ENCODE data around the gene ARSJ.

The ARSJ gene

GRCh38 chr4:114026447-114026846, 47.0 kb upstream of the ARSJ start:
- H4K20me1 ChIP-seq (ENCODE audit: insufficient read depth, low read length, poor library complexity, severe bottlenecking), result no peaks in the 10 kb centered on the region
- peaks cover 37% of the 10 kb centered on the region for H3K4me1 ChIP-seq (ENCODE audit: insufficient read depth, low read length, poor library complexity, severe bottlenecking)
- H3K27me3 ChIP-seq (ENCODE audit: insufficient read depth, low read length, poor library complexity, severe bottlenecking), result no peaks in the 10 kb centered on the region
- H3K79me2 ChIP-seq (ENCODE audit: insufficient read depth, low read length), result no peaks in the 10 kb centered on the region
- H3K36me3 ChIP-seq (ENCODE audit: insufficient read depth, low read length), result no peaks in the 10 kb centered on the region
- no peak overlapping the region for H3K4me2 ChIP-seq (ENCODE audit: low read depth, low read length, poor library complexity, severe bottlenecking)
- H2AFZ ChIP-seq (ENCODE audit: low read length), result peak overlapping the region; percentile 58
- H3K9me2 ChIP-seq (replicated peaks; ENCODE audit: low read depth, low read length), result no peaks in the 10 kb centered on the region
- no peaks in the 10 kb centered on the region for H3F3A ChIP-seq (ENCODE audit: low read depth)
- no peak overlapping the region for H3K9ac ChIP-seq (ENCODE audit: low read depth, low read length, poor library complexity, severe bottlenecking)
- no peak for TF ChIP-seq CTCF (conservative IDR thresholded peaks at IDR 0.05; ENCODE audit: low read length)
- no peak for TF ChIP-seq EZH2phosphoT487 (IDR thresholded peaks at IDR 0.05; ENCODE audit: borderline replicate concordance)
- H3K4me3 ChIP-seq (ENCODE audit: low read length, poor library complexity, severe bottlenecking), result no peak overlapping the region
- H3K9me3 ChIP-seq (ENCODE audit: insufficient read depth, low read depth, low read length), result no peaks in the 10 kb centered on the region

- Histone ChIP-seq H3K4me1 (ENCODE audit: insufficient read depth, low read length, poor library complexity, severe bottlenecking) (peaks cover 37% of the 10 kb centered on the region), H3F3A (ENCODE audit: low read depth) (no peaks in the 10 kb centered on the region), H3K9me3 (ENCODE audit: insufficient read depth, low read depth, low read length) (no peaks in the 10 kb centered on the region), H3K36me3 (ENCODE audit: insufficient read depth, low read length) (no peaks in the 10 kb centered on the region), H3K4me2 (ENCODE audit: low read depth, low read length, poor library complexity, severe bottlenecking) (no peak overlapping the region), H3K4me3 (ENCODE audit: low read length, poor library complexity, severe bottlenecking) (no peak overlapping the region), H4K20me1 (ENCODE audit: insufficient read depth, low read length, poor library complexity, severe bottlenecking) (no peaks in the 10 kb centered on the region), H3K9me2 (replicated peaks; ENCODE audit: low read depth, low read length) (no peaks in the 10 kb centered on the region), H3K27me3 (ENCODE audit: insufficient read depth, low read length, poor library complexity, severe bottlenecking) (no peaks in the 10 kb centered on the region), H3K9ac (ENCODE audit: low read depth, low read length, poor library complexity, severe bottlenecking) (no peak overlapping the region), H2AFZ (ENCODE audit: low read length) (no peak overlapping the region), H3K79me2 (ENCODE audit: insufficient read depth, low read length) (no peaks in the 10 kb centered on the region)
- no peak for TF ChIP-seq CTCF (conservative IDR thresholded peaks at IDR 0.05; ENCODE audit: low read length)
- no peak for TF ChIP-seq EZH2phosphoT487 (IDR thresholded peaks at IDR 0.05; ENCODE audit: borderline replicate concordance)
Observed at GRCh38 chr4:114025176-114025777, 45.8 kb upstream of the ARSJ start.

GRCh38 chr4:114021451-114021850, 42.0 kb upstream of the ARSJ start:
- Histone ChIP-seq H3K4me1 (ENCODE audit: insufficient read depth, low read length, poor library complexity, severe bottlenecking) (peaks cover 22% of the 10 kb centered on the region), H3K4me3 (ENCODE audit: low read length, poor library complexity, severe bottlenecking) (no peak overlapping the region), H3K79me2 (ENCODE audit: insufficient read depth, low read length) (no peaks in the 10 kb centered on the region), H3K9ac (ENCODE audit: low read depth, low read length, poor library complexity, severe bottlenecking) (no peak overlapping the region), H3F3A (ENCODE audit: low read depth) (no peaks in the 10 kb centered on the region), H3K4me2 (ENCODE audit: low read depth, low read length, poor library complexity, severe bottlenecking) (no peak overlapping the region), H4K20me1 (ENCODE audit: insufficient read depth, low read length, poor library complexity, severe bottlenecking) (no peaks in the 10 kb centered on the region), H3K9me3 (ENCODE audit: insufficient read depth, low read depth, low read length) (no peaks in the 10 kb centered on the region), H3K27me3 (ENCODE audit: insufficient read depth, low read length, poor library complexity, severe bottlenecking) (no peaks in the 10 kb centered on the region), H3K36me3 (ENCODE audit: insufficient read depth, low read length) (no peaks in the 10 kb centered on the region), H3K9me2 (replicated peaks; ENCODE audit: low read depth, low read length) (no peaks in the 10 kb centered on the region), H2AFZ (ENCODE audit: low read length) (no peak overlapping the region)
- TF ChIP-seq CTCF (conservative IDR thresholded peaks at IDR 0.05; ENCODE audit: low read length) (no peak), EZH2phosphoT487 (IDR thresholded peaks at IDR 0.05; ENCODE audit: borderline replicate concordance) (no peak)
